HG02678 (cell line): ENCODE measurements around the gene SUPT3H.

ENCODE experiments used
- ATAC-seq: cut with Tn5 transposase; IDR thresholded peaks from one replicate; pipeline ENCODE4 v1.9.1; 2021; ENCODE audit warnings: mild to moderate bottlenecking, moderate library complexity; ENCODE audit not compliant: unreplicated experiment

The SUPT3H gene

DNA sequence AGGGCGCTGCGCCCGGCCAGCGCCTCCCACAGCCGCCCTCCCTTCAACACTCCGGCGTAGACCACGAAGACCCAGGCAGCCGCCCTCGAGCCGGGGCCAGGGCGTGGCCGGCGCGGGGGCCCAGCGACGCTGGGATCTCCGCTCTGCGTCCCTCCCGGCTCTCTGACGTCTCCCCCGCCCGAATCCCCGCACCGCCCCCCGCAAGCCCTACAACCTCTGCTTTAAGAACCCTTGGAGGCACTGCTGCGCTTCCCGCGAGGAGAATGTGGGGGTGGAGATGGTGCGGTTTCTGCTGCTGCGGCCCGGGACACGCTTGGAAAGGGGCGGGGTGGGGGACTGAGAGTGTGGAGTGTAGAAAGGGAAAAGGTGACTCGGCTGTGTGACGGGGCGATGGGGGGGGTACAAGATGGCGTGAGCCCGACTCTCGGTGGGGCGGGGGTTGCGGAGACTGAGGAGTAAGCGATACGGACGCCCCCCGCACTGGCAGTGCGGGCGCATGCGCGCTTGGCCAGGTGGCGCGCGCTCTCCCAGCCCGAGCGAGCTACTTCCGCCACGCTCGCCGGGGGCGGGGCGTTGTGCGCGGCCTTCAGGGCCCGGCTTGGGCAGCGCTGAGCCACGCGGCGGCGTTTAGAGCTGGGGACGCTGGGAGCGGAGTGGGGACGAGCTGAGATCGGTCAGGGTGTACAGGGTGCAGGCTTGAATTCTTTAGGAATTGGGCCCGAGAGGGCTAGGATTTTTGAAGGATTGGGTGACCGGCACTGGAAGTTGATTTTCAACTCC lies at the start of gene SUPT3H:
SUPT3H (minus strand) TSS at position 381 of the 780 bp plus-strand sequence.
- peak; percentile 85 for ATAC-seq

- no peak for ATAC-seq
Measured at GRCh38 chr6:45426251-45426650, 48.5 kb upstream of the SUPT3H start.

DNA sequence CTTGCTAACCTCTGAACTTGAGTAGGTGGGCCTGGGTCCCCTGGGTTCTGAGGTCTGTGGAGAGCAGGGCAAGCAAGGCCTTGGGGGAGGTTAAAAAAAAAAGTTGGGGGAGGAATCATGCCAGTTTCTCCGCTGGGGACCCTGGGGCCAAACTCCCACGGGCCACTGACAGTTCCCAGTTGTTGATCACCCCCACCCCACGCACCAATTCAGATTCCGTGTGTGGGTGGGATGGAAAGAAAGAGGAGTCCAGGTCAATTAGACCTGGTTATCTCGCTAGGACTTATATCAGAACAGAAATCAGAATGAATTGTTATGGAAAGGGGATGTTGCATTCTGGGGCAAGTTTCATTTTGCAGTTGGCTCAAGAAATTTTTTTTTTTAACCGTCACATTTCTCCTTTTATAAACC lies 46.7 kb upstream of the SUPT3H start:
- no peak for ATAC-seq

DNA sequence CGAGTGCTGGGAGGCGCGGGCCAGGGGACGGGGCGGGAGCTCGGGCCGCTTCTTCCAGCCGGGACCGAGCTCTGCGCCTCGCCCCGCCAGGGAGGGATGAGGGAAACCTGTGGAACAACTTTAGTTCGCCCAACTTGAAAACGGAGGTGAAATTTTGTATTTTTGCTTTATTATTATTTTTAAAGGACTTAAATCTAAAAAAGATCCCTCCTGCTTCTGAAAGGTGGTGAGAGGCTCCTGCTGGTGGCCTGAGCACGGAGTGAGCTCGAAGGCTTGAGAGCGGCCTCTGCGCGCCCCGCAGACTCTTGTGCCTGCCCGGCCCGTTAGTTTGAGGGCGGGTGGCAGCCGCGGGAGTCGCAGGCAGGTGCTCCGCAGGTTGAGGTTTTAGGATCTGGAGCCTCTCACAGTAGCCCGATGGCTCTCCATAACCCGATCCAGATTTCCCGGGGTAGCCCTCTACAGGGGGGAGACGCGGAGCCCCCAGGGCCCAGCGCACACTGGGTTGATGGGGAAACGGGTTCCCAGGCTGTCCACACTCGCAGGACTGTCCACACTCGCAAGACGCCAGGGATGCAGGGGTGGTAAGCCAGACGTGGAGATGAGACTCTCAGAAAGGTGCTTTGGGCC lies 46.2 kb upstream of the SUPT3H start:
- ATAC-seq: no peak

GRCh38 chr6:45423111-45423823 lies 45.5 kb upstream of the SUPT3H start:
- ATAC-seq: no peak

GRCh38 chr6:45422503-45423110 lies 44.9 kb upstream of the SUPT3H start:
- no peak for ATAC-seq

GRCh38 chr6:45421709-45422502 lies 44.2 kb upstream of the SUPT3H start:
- peak; percentile 38 for ATAC-seq

DNA sequence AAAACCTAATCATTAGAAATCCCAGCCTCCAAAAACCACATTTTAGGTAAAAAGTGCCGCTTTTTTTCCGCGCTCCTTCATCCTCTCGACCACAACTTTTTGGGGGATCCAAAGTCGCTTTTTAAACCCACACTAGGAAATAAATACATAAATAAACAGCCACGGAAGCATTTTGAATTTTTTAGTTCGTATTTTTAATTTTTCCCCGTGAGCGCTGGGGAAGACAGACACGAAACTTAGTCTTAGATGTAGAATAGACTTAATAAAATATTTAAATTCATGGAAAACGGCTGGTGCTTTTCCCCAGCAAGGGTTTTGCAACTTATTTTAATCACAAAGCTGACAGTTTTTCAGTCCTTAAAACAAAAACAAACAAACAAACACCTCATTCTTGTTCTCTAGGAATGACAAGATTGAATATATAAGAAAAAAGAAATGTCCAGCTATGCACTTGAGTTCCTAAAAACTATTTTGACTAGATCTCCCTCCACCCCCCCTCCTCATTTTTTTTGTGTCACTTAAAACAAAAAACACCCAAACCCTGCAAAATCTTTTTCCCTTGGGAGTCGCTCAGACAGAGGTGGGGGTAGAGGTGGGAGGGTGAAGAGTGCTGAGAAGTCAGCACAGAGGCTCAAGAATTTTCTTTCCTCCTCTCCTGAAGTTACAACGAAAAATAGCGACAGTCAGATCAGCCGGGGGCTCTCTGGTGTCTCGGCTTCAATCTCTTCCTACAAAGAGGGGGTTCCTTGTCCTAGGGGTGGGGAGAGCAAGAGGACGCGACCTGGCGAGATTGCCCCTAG lies 43.4 kb upstream of the SUPT3H start:
- no peak for ATAC-seq

DNA sequence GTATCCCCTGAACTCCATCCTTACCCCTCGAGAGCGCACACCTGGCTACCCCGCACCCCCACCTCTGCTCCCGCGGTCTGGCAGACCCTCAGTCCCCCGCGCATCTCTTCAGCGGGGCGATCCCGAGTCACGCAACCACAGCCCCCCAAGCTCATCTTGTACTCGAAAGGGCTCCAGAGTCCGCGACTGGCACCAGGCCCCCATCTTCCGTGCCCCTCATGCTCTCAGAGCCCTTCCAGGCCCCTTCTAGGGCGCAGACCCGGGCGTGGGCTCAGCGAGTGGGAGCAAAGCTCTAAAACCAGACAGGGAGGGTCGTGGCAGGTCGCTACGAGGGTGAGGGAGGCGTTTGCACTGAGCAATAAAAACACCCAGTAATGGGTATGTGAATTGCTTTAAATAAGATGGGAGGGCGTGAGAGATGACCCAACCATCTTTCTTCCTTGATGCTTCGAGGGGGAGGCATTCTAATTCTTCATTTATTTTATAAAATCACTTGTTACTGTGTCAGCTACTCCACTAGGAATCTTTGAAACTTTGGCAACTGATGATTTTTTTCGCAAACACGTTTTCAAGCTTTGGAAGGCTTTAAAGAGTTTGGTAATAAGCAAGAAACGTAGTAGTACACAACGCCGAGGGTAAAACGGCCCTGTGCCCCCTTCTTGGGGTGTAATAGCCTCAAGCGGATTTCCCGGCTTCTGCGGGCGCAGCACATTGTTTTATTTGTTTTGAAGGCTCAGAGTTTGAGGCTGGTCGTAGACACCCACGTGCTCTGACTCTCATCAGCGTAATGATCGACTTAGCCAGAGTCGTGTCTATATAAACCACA lies 42.6 kb upstream of the SUPT3H start:
- no peak for ATAC-seq

DNA sequence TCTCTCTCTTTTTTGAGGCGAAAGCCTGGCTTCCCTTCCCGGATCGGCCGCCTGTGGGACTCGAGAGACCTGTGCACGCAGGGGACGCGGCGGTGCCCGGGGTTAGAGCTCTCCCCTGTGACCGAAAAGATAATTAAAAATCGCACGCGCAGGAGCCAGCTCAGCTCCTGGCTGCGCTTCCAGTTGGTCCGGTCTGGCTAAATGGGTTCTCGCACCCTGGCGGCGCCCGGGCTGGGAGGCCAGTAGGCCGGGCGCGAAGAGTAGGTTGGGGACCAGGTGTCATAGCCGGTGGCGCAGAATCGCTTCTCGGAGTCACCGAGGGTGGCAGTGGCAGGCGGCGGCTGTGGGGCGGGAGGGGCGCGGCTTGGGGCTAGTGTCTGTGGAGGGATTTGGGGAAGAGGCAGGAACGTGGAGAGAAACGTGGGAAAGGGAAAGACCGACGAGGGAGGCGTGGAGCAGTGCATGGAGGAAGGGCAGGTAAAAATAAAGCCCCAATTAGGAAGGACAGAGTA lies 41.9 kb upstream of the SUPT3H start:
- ATAC-seq: no peak

GRCh38 chr6:45417436-45417835 lies 39.7 kb upstream of the SUPT3H start:
- no peak for ATAC-seq

DNA sequence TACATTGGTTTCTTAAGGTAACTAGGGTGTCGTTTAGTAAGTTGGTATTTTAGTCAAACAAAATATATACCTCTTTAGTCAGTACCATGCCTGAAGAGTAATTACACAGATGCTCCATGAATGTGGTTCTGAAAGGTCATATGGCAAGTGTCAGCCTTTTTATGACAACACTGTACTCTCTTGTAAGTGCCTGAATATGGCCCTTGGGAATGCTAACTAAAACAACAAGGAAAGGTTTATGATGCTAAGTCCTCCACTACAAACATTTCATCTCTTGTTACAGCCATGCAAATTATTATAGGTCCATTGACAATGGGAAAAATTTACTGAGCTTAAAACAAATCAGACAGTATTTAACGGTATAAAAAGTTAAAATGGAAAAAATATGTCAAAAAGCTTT lies 39.0 kb upstream of the SUPT3H start:
- no peak for ATAC-seq

GRCh38 chr6:45415788-45416518 lies 38.2 kb upstream of the SUPT3H start:
- ATAC-seq: no peak

DNA sequence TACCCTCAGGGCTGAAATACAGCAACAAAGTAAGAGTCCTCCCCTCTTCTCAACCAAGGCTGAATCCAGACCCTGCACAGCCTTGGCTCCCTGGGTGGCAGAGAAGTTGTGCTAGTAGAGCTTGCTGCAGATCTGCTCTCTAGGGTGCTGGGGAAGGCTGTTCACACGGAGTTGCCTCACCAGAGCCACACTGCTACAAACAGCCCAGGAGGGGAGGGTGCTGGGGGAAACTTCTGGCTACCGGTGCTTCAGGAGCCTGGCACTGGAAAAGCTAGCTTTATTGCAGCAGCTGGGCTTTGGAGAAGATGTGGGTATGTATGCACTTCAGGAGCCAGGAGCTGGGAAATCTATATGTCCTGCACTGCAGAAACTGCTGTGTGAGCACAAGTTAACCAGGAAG lies 37.6 kb upstream of the SUPT3H start:
- no peak for ATAC-seq

GRCh38 chr6:45411959-45412358 lies 34.2 kb upstream of the SUPT3H start:
- ATAC-seq: no peak

- ATAC-seq: no peak
Measured at GRCh38 chr6:45400021-45400420, 22.3 kb upstream of the SUPT3H start.

DNA sequence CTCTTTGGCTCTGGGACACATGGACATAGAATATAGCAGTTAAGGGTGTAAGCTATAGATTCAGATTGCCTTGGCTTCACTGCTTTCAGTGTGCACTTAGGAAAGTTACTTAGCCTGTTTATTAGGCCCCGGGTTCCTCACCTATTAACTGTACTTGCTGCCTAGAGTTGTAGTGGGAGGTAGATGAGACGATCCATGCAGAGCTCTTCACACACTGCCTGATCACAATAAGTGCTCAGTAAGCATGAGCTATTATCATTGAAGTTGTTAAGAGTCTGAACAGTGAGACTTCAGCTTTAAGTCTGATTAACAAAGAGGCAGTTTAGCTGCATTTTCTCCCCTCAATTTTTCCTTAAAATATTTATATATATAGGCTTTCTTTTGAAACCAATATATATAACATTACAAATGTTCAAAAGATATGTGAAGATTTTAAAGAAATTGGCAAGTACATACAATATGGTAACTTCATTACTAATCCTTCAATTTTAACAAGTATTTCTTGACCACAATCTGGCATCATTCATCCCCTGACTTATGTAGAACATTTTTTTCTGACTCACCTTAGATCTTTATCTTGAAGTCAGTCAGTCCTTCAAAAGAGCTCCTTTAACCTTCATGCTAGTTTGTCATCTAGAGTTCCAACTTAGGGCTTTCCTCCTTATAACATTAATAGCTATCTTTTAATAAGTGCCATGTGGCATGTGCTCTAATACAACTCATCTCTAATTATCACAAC lies 20.5 kb upstream of the SUPT3H start:
- no peak for ATAC-seq
